ENCODE measurements around the gene CCSER1. TPM values are rescaled to one million over a fixed set of nuclear protein-coding genes. Genes with fewer than 3 reads are reported as not detected.

The CCSER1 gene
- total and polyA plus RNA-seq, 10 donors: 1.3 to 30.4 (median 20.4) TPM

DNA sequence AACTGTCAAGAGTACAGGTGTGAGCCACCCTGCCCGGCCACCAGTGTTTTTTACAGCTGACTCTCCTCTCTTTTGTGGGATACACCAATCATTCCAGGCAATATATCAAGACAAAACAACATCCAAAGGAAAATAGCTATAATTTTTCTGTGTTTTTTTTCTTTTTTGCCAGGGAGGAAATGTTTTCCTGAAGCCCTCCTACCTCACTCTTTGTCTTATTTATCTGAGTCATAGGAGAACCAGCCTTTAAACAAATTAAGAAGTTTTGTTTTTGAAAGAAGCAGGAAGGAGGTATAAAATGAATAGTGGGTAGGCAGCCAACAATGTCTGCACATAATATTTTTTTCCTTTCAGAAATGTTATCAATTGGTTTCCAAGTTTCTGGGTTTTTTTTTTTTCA is 493.9 kb downstream of the CCSER1 start:
- Histone ChIP-seq H3K27ac (no peak overlapping the region), H3K36me3 (no peaks in the 10 kb centered on the region), H3K27me3 (replicated peaks in 1 of 7) (no peaks in the 10 kb centered on the region), H3K9me3 (no peaks in the 10 kb centered on the region), H3K4me3 (no peak overlapping the region), H3K4me1 (no peaks in the 10 kb centered on the region)
- 71 to 88% (median 82%) methylated on average over 1 of the region's 1 CpG for WGBS, 5 donors
- TF ChIP-seq POLR2AphosphoS5 (IDR thresholded peaks at IDR 0.05): no peak
- TF ChIP-seq POLR2A (IDR thresholded peaks at IDR 0.05): no peak
- TF ChIP-seq CTCF (IDR thresholded peaks at IDR 0.05 in 8 of 11, conservative IDR thresholded peaks at IDR 0.05 in 3 of 11): no peak
- no peak for DNase-seq
- intact Hi-C loops (cut with DNase I; ENCODE audit: low total_unique reads): no loop called here

DNA sequence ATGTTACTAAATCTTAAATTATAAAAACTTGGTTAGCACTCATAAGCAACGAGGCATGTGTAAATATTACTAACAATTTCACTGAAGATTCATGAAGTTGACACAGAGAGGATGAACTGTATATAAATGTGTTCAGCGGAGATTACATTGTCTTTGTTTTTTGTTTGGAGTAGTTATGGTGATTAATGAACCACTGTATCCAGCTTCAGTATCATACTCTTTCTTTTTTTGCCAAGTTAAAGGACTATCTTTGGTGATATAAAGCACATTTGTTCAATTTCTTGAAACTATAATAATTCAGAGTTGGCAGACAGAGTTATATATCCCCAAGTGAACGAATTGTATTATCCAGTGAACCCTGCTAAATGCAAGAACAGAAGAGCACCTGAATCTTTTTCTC is 497.6 kb downstream of the CCSER1 start:
- Histone ChIP-seq H3K27ac (no peak overlapping the region), H3K4me3 (no peak overlapping the region), H3K27me3 (replicated peaks in 1 of 7) (no peaks in the 10 kb centered on the region), H3K4me1 (no peaks in the 10 kb centered on the region), H3K36me3 (peaks cover 0 to 10% (median 0%) of the 10 kb centered on the region in 6 donors), H3K9me3 (no peaks in the 10 kb centered on the region)
- no peak for TF ChIP-seq CTCF (IDR thresholded peaks at IDR 0.05 in 8 of 11, conservative IDR thresholded peaks at IDR 0.05 in 3 of 11)
- 56 to 73% (median 70%) methylated on average over 3 of the region's 3 CpGs for WGBS, 5 donors
- intact Hi-C loops (cut with DNase I; ENCODE audit: low total_unique reads): no loop called here
- DNase-seq: no peak

DNA sequence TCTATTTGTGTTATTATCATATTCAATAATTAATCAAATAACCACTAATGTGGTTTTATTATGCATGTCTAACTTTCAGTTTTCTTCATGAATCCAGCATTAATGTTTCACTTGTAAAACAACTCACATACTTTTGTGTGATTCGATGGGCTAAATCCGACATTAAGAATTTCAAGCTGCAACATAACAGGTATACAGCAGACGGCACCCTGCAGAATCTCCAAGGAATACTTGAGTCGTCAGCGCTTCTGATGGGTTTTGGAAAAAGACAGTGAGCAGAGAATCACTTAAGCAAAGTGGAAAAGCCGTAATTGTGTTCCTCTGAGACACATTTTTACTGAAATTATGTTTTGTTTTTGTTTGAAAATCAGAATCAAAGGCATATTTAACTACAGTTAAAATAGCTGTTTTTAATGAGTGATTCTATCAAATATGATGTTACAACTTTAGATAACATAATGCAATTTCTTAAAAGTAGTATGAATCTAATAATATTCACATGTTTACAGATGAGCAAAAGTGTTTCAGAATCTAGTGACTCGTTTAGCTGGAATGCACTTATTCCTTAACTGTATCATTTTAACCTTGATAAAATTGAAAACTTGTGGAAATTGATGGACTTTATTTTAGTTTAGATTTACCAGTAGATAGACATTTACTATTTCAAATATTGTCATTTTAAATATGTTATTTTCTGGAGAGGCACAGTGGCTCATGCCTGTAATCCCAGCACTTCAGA is 514.8 kb downstream of the CCSER1 start:
- Histone ChIP-seq H3K9me3 (no peaks in the 10 kb centered on the region), H3K36me3 (no peaks in the 10 kb centered on the region), H3K27me3 (replicated peaks in 1 of 7) (no peaks in the 10 kb centered on the region), H3K4me1 (no peaks in the 10 kb centered on the region), H3K27ac (no peak overlapping the region), H3K4me3 (no peak overlapping the region)
- TF ChIP-seq POLR2A (IDR thresholded peaks at IDR 0.05): no peak
- no peak for TF ChIP-seq POLR2AphosphoS5 (IDR thresholded peaks at IDR 0.05)
- no peak for TF ChIP-seq CTCF (IDR thresholded peaks at IDR 0.05 in 8 of 11, conservative IDR thresholded peaks at IDR 0.05 in 3 of 11)
- no peak for DNase-seq
- 78 to 92% (median 81%) methylated on average over 7 of the region's 7 CpGs for WGBS, 5 donors
- intact Hi-C loops (cut with DNase I; ENCODE audit: low total_unique reads): no loop called here

GRCh38 chr4:90643156-90643555 is 516.0 kb downstream of the CCSER1 start:
- DNase-seq: no peak
- no peaks in the 10 kb centered on the region for H3K36me3 ChIP-seq
- WGBS, 5 donors: 70 to 93% (median 83%) methylated on average over 1 of the region's 1 CpG
- no peak overlapping the region for H3K4me3 ChIP-seq
- H3K27ac ChIP-seq: no peak overlapping the region
- no peaks in the 10 kb centered on the region for H3K4me1 ChIP-seq
- intact Hi-C loops (cut with DNase I; ENCODE audit: low total_unique reads): no loop called here
- TF ChIP-seq CTCF (IDR thresholded peaks at IDR 0.05 in 8 of 11, conservative IDR thresholded peaks at IDR 0.05 in 3 of 11) (no peak), POLR2AphosphoS5 (IDR thresholded peaks at IDR 0.05) (no peak), POLR2A (IDR thresholded peaks at IDR 0.05) (no peak)
- no peaks in the 10 kb centered on the region for H3K9me3 ChIP-seq
- no peaks in the 10 kb centered on the region for H3K27me3 ChIP-seq (replicated peaks in 1 of 7)
